Fibroblast of pulmonary artery (primary cell): ENCODE results near the gene DOCK3.
"Not testable (repeated sequence)": the region's sequence is repeated elsewhere in the genome, so short reads cannot be mapped to it uniquely, and the experiment has no call there.

Experiments
- DNase-seq: peaks from one replicate; pipeline ENCODE4 v3.0.0-alpha.2; 2010; ENCODE audit warnings: low read depth
- H3K4me3 ChIP-seq: replicated peaks from 2 replicates; pipeline ENCODE4 v1.5.1; 2011; ENCODE audit warnings: low read depth, mild to moderate bottlenecking, control low read depth, low read length, moderate library complexity
- CTCF ChIP-seq: IDR thresholded peaks from 2 replicates; pipeline ENCODE4 v1.5.1; 2011; ENCODE audit warnings: mild to moderate bottlenecking, control low read depth, low read length, inconsistent platforms; ENCODE audit errors: missing control alignments

Gene DOCK3

DNA sequence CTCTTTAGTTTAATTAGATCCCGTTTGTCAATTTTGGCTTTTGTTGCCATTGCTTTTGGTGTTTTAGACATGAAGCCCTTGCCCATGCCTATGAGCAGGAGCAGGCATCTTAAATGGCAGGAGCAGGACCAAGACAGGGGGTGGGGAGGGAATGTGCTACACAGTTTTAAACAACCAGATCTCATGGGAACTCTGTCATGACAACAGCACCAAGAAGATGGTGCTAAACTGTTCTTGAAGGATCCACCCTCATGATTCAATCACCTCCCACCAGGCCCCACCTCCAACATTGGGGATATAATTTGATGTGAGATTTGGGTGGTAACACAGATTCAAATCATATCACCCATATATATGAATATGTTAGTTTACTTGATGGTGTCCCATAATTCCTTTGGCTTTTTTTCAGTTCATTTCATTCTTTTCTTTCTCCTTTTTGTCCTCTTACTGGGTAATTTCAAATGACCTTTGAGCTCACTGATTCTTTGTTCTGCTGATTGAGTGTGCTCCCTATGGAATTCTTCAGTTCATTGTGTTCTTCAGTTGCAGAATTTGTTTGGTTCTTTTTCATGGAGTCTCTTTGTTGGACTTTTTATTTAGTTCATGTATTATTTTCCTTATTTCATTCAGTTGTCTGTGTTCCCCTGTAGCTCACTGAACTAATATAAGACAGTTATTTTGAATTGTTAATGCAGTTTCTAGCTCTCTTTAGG is 62.6 kb downstream of the DOCK3 start:
- no peak for TF ChIP-seq CTCF
- DNase-seq, result no peak
- H3K4me3 ChIP-seq, result no peak overlapping the region

DNA sequence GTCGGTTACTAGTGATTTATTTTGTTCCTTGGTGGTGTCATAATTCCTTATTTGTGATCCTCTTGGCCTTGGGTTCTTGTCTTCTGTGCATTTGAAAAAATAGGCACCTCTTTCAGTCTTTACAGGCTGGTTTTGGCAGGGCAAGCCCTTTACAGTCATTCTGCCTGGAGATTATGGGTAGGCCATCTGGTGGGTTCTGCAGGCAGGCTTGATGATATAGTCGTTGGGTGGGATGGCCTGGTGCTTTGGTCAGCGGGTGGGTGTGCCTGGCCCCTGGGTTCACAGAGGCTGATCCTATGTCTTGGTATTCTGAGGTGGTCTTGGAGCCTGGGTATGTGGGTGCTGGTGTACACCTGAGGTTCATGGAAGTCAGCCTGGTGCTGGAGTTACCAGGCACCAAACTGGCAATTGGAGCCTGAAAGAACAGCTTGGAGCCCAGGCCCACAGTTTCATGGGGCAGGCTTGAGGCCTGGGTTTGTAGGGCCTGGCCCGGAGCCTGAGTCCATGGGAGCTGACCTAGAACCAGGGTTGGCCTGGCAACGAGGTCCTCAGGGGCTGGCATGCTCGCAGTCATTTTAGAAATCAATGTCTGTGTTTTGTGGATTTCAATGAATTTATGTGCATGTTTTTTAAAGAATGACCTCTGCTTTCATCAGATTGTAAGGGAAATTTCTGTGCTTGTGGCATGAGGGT is 63.3 kb downstream of the DOCK3 start:
- no peak for TF ChIP-seq CTCF
- DNase-seq, result no peak

DNA sequence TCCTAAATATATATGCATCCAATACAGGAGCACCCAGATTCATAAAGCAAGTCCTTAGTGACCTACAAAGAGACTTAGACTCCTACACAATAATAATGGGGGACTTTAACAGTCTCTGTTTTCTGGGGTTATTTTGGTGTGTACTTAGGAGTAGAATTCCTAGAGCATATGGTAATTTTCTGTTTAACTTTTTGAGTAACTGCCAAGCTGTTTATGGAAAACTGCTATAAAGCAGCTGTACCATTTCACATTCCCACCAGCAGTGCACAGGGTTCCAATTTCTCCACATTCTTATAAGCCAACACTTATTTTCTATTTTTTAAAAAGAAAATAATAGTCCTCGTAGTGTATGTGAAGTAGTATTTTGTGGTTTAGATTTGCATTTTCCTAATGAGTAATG is 68.9 kb downstream of the DOCK3 start:
- no peak for TF ChIP-seq CTCF
- no peak overlapping the region for H3K4me3 ChIP-seq
- no peak for DNase-seq

More for the DNA sequence above, 63.3 kb downstream of the DOCK3 start:
- H3K4me3 ChIP-seq, result no peak overlapping the region

DNA sequence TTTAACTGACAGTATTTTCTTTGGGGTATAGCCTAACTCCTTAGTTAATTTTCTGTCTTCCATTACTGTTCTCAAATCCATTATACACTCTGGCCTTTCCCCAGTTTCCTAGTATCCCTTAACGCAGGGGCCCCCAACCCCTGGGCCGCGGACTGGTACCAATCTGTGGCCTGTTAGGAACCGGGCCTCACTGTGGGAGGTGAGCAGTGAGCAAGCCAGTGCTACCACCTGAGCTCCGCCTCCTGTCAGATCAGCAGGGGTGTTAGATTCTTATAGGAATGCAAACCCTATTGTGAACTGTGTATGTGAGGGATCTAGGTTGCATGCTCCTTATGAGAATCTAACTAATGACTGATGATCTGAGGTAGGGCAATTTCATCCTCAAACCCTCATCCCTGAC is 75.1 kb downstream of the DOCK3 start:
- no peak for DNase-seq
- no peak for TF ChIP-seq CTCF
- no peak overlapping the region for H3K4me3 ChIP-seq

DNA sequence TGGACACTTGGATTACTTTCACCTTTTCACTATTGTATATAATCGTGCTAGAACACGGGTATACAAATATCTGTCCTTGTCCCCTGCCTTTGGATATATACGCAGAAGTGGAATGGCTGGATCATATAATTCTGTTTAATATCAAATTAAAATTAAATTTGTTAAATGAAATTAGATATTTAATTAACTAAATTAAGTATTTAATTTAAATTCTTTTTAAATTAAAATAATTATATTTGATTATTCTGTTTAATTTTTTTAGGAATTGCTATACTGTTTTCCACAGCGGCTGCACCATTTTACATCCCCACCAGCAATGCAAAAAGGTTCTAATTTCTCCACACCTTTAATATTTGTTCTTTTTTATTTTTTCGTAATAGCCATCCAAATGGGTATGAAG is 84.3 kb downstream of the DOCK3 start:
- no peak overlapping the region for H3K4me3 ChIP-seq
- TF ChIP-seq CTCF, result no peak
- DNase-seq, result no peak

GRCh38 chr3:50777680-50778079 is 103.0 kb downstream of the DOCK3 start:
- DNase-seq, result no peak
- no peak overlapping the region for H3K4me3 ChIP-seq
- no peak for TF ChIP-seq CTCF

DNA sequence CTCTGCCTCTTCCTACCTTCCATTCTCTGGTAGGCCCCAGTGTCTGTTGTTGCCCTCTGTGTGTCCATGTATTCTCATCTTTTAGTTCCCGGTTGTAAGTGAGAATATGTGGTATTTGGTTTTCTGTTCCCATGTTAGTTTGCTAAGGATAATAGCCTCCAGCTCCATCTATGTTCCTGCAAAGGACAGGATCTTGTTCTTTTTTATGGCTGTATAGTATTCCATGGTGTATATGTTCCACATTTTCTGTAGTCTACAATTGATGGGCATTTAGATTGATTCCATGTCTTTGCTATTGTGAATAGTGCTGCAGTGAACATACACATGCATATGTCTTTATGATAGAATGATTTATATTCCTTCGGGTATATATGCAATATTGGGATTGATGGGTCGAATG is 107.0 kb downstream of the DOCK3 start:
- DNase-seq, H3K4me3 ChIP-seq: not testable (repeated sequence)
